SU-DHL-6 (cell line): Measurements from ENCODE around the gene TTC3.

Experiments
- H2AFZ ChIP-seq: fragments of 200-600 bp; sonication (generic); 2 replicates; pipeline ENCODE4 v1.6.1; 2014; ENCODE audit warnings: low read depth, mild to moderate bottlenecking, moderate library complexity, mixed read lengths, antibody characterized with exemption, low read length; ENCODE audit not compliant: severe bottlenecking
- H3F3A ChIP-seq: fragments of 200-600 bp; shearing (Covaris generic); 2 replicates; pipeline ENCODE4 v1.6.0; 2016; ENCODE audit warnings: antibody characterized with exemption, mild to moderate bottlenecking; ENCODE audit not compliant: insufficient read depth
- H3K27ac ChIP-seq: fragments of 200-600 bp; sonication (generic); 2 replicates; pipeline ENCODE4 v1.5.1; 2016; ENCODE audit warnings: low read depth, mild to moderate bottlenecking, low read length, moderate library complexity, mixed read lengths
- H3K27me3 ChIP-seq: fragments of 200-600 bp; sonication (generic), shearing (Covaris generic); 2 replicates; pipeline ENCODE4 v1.6.0; 2014; ENCODE audit warnings: mild to moderate bottlenecking, low read length
- H3K36me3 ChIP-seq: fragments of 200-600 bp; sonication (generic); 2 replicates; pipeline ENCODE4 v1.6.1; 2014; ENCODE audit warnings: mild to moderate bottlenecking, low read length, mixed read lengths
- H3K4me2 ChIP-seq: fragments of 300-600, 200-600 bp; shearing (Covaris generic), sonication (generic); 2 replicates; pipeline ENCODE4 v1.6.0; 2014; ENCODE audit warnings: low read length, low read depth, mild to moderate bottlenecking; ENCODE audit not compliant: poor library complexity, severe bottlenecking
- H3K4me3 ChIP-seq: fragments of 200-600 bp; sonication (generic); 2 replicates; pipeline ENCODE4 v1.5.1; 2014; ENCODE audit warnings: antibody characterized with exemption, low read length, mild to moderate bottlenecking, mixed read lengths; ENCODE audit not compliant: insufficient read depth, poor library complexity, severe bottlenecking
- H3K79me2 ChIP-seq: fragments of 200-600 bp; sonication (generic); 2 replicates; pipeline ENCODE4 v1.6.1; 2014; ENCODE audit warnings: mild to moderate bottlenecking, low read length, moderate library complexity; ENCODE audit not compliant: insufficient read depth
- H3K9ac ChIP-seq: fragments of 200-600 bp; sonication (generic); 2 replicates; pipeline ENCODE4 v1.7.0; 2014; ENCODE audit warnings: mild to moderate bottlenecking, low read length
- H3K9me2 ChIP-seq: fragments of 200-600 bp; sonication (generic); replicated peaks from 2 replicates; pipeline ENCODE4 v1.6.1; 2014; ENCODE audit warnings: low read length; ENCODE audit not compliant: insufficient read depth
- H3K9me3 ChIP-seq: fragments of 200-600 bp; sonication (generic); 2 replicates; pipeline ENCODE4 v1.6.1; 2014; ENCODE audit warnings: low read length, mixed read lengths; ENCODE audit not compliant: insufficient read depth
- H4K20me1 ChIP-seq: fragments of 200-600 bp; sonication (generic); 2 replicates; pipeline ENCODE4 v1.6.1; 2014; ENCODE audit warnings: low read depth, mild to moderate bottlenecking, antibody characterized with exemption, low read length, moderate library complexity, mixed read lengths
- EZH2phosphoT487 ChIP-seq: fragments of 200-600 bp; sonication (generic), shearing (Covaris generic); conservative IDR thresholded peaks from 2 replicates; pipeline ENCODE4 v1.6.1; 2018; ENCODE audit warnings: mild to moderate bottlenecking, antibody characterized with exemption, low read length, moderate library complexity, mixed read lengths
- TF ChIP-seq, protein P1 (sequence below): fragments of 200-600 bp; sonication (generic); IDR thresholded peaks from one replicate; pipeline ENCODE4 v1.5.1; 2017; ENCODE audit warnings: antibody characterized with exemption, mild to moderate bottlenecking, low read length, moderate library complexity; ENCODE audit not compliant: insufficient read depth, poor library complexity, severe bottlenecking

TTC3 gene

DNA sequence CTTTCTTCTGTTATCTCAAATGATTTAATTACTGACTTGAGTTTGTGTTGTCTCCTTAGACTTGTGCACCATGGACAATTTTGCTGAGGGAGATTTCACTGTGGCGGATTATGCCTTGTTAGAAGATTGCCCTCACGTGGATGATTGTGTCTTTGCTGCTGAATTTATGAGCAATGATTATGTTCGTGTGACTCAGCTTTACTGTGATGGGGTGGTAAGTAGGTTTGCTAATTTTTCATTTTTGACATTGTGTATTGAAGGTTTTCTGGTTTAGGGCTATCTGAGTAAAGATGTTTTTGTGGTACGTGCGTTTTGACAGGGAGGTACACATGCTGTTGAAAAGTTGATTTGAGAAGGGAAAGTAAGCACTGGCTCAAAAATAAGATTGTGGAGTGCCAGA is 14.1 kb downstream of the TTC3 start:
- Histone ChIP-seq H3K27me3 (no peaks in the 10 kb centered on the region), H3K9ac (no peak overlapping the region), H3K4me2 (no peak overlapping the region), H3K9me3 (no peaks in the 10 kb centered on the region), H2AFZ (no peak overlapping the region), H3K36me3 (no peaks in the 10 kb centered on the region; the same call in 1 of the 2 replicates), H3K27ac (no peak overlapping the region), H3K9me2 (no peaks in the 10 kb centered on the region), H4K20me1 (no peaks in the 10 kb centered on the region; the same call in 1 of the 2 replicates), H3K79me2 (peaks cover 60% of the 10 kb centered on the region), H3F3A (no peaks in the 10 kb centered on the region), H3K4me3 (no peak overlapping the region)
- TF ChIP-seq EZH2phosphoT487: no peak
- TF ChIP-seq, protein P1, sequence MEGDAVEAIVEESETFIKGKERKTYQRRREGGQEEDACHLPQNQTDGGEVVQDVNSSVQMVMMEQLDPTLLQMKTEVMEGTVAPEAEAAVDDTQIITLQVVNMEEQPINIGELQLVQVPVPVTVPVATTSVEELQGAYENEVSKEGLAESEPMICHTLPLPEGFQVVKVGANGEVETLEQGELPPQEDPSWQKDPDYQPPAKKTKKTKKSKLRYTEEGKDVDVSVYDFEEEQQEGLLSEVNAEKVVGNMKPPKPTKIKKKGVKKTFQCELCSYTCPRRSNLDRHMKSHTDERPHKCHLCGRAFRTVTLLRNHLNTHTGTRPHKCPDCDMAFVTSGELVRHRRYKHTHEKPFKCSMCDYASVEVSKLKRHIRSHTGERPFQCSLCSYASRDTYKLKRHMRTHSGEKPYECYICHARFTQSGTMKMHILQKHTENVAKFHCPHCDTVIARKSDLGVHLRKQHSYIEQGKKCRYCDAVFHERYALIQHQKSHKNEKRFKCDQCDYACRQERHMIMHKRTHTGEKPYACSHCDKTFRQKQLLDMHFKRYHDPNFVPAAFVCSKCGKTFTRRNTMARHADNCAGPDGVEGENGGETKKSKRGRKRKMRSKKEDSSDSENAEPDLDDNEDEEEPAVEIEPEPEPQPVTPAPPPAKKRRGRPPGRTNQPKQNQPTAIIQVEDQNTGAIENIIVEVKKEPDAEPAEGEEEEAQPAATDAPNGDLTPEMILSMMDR: no peak

DNA sequence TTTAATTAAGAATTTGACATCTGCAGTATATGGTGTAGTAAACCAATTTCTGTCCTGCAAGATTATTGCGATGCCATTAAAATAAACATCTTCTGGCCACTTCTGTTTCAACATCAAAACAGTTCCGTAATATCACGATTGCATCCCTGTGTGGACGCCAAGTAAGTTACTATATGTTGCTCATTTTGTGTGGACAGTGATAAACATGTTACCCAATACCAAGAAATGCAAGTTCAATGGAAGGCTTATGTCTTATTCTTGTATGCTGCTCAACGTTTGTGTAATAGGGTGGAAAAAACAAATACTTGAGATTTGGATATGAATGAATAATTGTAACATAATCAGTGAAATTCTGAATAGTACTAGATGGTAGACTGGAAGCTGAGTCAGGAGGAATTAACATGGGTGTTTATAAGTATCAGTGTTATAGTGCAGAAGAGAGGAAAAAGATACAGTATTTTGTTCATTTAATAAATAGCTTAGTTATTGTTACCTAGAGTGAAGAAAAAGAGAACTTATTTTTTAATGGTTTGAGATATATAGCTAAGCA is 15.2 kb downstream of the TTC3 start:
- H2AFZ ChIP-seq: no peak overlapping the region
- no peak overlapping the region for H3K4me2 ChIP-seq
- no peaks in the 10 kb centered on the region for H3K9me2 ChIP-seq
- H3K27me3 ChIP-seq: no peaks in the 10 kb centered on the region
- H3K9ac ChIP-seq: no peak overlapping the region
- no peaks in the 10 kb centered on the region; the same call in 1 of the 2 replicates for H4K20me1 ChIP-seq
- H3K9me3 ChIP-seq: no peaks in the 10 kb centered on the region
- no peaks in the 10 kb centered on the region; the same call in 1 of the 2 replicates for H3K36me3 ChIP-seq
- H3F3A ChIP-seq: no peaks in the 10 kb centered on the region
- H3K4me3 ChIP-seq: no peak overlapping the region
- peaks cover 50% of the 10 kb centered on the region for H3K79me2 ChIP-seq
- no peak overlapping the region for H3K27ac ChIP-seq
- TF ChIP-seq, protein P1: no peak
- no peak for TF ChIP-seq EZH2phosphoT487

DNA sequence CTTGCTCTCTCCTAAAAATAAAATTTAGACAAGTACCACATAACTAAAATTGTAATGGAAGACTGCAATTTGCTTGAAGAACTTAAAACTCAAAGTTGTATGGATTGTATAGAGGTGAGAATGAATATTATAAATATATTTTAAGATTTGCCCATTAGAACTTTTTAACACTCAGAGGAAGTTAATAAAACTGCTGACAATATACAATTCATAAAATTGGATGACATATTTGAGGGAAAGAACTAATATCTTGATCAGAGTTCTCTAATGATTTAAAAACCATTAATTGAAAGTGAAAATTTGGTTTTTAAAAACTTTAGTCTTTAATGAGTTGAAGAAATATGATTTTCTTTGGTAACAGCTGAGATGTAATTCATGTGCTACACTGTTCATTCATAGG is 20.9 kb downstream of the TTC3 start:
- Histone ChIP-seq H3F3A (no peaks in the 10 kb centered on the region), H2AFZ (no peak overlapping the region), H3K9me2 (no peaks in the 10 kb centered on the region), H3K27ac (no peak overlapping the region), H3K27me3 (no peaks in the 10 kb centered on the region), H4K20me1 (no peaks in the 10 kb centered on the region; the same call in 1 of the 2 replicates), H3K9ac (no peak overlapping the region), H3K36me3 (peaks cover 27% of the 10 kb centered on the region; the same call in 1 of the 2 replicates), H3K4me3 (no peak overlapping the region), H3K79me2 (no peaks in the 10 kb centered on the region), H3K4me2 (no peak overlapping the region), H3K9me3 (no peaks in the 10 kb centered on the region)
- TF ChIP-seq, protein P1: no peak
- no peak for TF ChIP-seq EZH2phosphoT487
